NCI-H1694 treated with DMSO at 0.1 percent for 48 hours (cell line): ENCODE measurements around the gene SQSTM1.

Experiments used
- DNase-seq: peaks from one replicate; lab custom pipeline; 2025; lab: John Stamatoyannopoulos, UW

The SQSTM1 gene

DNA sequence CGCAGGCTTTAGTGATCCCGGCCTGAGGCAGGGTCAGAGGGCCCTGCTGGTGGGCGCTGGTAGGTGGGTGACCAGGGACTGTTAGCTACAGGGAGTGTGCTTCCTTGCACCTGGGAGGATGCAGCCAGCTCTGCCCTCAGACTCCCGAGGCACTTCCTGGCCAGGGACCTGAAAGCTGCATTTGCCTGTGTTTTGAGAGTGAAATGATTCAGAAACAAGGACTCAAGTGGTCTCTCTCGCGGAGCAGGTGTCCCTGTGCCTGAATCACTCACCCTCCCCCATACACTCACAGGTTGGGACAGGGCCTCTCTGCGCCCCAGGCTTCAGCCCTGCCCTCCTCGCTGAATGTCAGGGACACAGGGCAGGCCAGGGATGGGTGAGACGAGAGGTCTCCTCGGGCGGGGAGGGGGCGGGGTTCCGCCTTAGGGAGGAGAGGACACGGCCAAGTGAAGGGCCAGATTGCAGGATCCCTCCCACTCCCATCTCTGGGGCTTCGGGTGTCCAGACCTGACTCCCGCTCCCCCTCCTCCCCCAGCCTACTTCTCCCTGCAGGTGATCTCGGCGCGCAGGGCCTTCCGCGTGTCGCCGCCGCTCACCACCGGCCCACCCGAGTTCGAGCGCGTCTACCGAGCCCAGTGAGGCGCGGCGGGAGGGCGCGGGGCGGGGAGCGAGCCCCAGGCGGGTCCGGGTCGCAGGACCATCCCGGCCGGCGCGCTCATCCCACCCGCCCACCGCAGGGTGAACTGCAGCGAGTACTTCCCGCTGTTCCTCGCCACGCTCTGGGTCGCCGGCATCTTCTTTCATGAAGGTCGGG, 25.4 kb upstream of the SQSTM1 start:
- no peak for DNase-seq

DNA sequence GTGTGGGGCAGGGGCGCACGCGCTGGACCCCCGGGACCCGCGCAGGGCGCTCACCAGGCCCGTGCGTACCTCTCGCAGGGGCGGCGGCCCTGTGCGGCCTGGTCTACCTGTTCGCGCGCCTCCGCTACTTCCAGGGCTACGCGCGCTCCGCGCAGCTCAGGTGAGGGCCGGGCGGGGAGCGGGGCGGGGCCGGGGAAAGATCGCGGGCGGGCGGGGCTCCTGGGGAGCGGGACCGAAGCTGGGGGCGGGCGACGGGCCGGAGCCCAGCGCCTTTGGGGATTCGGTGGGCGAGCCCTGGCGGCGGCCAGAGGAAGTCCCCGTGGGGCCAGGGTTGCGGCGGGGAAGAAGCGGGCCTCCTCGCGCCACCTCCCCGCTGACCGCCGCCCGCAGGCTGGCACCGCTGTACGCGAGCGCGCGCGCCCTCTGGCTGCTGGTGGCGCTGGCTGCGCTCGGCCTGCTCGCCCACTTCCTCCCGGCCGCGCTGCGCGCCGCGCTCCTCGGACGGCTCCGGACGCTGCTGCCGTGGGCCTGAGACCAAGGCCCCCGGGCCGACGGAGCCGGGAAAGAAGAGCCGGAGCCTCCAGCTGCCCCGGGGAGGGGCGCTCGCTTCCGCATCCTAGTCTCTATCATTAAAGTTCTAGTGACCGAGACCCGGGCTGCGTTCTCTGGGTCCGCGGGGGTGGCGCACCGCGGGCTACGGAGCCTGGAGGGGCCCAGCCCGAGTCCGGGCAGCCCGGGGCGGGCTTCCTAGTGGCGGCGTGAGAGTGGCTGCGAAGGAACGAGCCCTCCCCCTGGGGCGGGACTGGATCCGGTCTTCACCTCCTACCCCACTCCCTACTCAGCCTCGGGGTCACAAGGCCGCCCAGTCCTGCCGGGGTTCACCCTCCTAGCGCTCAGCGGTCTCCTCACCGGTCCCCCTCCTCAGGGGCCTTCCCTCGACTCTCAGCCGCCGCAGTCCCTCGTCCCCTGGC, 24.6 kb upstream of the SQSTM1 start:
- no peak for DNase-seq

DNA sequence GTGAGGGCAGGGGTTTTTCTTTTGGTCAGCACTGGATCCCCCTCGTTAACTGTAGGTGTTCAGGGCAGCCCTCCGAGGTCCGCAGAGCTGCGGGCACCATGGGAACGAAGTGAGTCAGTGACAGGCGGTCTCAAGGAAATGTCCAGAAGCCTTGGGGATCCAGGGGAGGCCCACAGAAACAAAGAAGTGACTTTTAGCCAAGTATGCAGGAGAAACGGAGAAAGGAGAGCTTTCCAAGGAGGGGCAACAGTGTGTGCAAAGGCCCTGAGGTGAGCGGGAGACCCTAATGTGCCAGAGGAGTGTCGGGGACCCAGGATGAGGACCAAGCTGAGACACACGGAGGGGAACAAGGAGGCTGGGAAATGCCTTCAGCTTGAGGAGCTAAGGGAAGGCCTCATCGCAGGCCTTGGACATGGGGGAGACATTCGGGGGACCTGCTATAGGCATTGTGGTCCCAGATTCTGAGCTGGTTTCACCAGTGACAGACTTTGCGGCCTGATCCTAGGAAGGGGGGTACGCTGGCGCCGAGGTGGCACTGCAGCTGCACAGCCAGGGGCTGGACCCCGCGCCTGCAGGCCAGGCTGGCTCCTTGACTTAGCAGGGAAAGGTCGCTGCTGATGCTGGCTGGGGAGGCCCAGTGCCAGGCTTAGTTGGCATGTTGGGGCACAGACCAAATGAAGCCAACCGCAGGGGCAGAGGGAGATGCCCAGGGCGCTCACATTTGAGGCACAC, 23.7 kb upstream of the SQSTM1 start:
- no peak for DNase-seq

DNA sequence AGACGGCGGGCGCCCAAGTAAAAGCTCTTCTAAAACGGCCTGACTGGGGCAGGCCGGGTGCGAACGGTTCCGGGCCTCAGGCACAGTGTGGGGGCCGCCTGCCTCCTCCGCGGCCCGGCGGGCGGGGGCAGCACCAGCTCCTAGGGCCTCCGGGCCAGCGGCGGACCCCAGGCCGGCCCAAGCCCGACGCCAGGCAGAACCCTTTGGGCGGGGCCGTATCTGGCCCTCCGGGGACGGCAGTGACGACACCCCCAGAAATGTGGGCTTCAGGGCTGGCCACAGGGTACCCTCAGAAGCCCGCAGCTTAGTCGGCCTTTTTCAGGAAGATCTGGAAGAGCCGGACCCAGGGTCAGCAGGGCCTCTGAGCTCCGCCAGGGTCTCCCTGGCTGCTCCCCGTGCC, 23.0 kb upstream of the SQSTM1 start:
- no peak for DNase-seq

DNA sequence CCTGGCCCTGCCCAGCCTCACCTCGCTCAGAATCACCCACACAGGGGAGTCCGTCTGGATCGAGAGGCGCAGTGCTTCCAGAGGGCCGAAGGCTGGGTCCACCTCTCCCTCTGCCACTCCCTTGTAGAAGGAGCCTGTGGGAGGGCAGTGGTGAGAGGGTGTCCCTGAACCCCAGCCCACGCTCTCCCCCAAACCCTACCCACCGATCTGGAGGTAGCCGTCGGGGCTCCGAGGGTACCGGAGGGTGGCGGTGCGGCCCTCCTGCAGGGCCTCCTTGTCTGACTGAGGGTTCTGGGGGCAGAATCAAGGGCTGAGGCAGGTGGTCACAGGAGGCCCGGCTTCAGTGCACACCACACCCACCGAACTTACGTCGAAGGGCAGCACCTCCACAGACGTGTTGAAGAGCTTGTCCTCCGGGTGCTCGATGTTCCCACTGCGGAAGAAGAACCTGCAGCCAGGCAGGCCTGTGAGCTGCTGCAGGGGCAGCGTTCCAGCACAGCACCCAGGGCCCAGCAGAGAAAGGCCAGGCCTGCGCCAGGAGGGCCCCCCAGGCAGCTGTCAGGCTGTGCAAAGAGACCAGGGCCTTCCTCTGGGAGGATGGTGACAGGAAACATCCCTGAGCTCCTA, 22.4 kb upstream of the SQSTM1 start:
- DNase-seq: no peak

DNA sequence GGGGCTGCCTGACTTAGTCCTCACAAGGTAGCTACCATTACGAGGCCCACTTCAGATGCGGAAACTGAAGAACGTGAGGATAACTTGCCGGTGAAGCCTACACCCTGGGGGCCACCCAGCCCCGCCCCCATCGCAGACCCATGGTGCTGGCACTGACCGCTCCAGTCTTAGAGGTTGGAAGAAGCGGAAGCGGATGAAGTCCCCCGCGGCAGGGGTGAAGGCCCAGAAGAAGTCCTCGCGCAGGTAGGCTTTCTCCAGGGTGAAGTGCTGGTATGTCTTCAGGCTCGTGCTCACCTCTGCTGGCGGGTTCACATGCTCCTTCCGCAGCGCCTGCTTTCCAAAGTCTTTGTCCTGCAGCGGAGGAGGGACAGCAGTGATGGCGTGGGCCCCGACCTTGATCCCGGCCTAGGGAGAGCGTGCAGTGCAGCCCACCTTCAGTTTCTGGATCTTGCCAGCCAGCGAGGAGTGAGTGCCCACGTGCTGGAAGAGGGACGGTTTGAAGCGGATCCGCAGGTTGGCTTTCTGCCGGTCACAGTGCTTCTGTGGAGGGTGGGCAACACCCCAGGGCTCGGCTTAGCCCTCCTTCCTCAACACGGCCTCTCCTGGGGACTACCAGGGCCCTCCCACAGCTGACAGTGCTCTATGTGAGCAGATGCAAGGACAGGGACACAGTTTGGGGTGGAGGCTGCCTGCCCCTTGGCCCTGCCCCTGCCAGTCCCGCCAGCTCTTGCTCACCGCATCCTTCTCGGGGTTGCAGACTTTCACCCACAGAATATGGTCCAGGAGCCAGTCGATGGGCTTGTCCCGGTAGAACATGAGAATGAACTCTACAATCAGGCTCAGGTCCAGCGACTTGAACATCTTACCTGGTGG, 21.7 kb upstream of the SQSTM1 start:
- DNase-seq: no peak

DNA sequence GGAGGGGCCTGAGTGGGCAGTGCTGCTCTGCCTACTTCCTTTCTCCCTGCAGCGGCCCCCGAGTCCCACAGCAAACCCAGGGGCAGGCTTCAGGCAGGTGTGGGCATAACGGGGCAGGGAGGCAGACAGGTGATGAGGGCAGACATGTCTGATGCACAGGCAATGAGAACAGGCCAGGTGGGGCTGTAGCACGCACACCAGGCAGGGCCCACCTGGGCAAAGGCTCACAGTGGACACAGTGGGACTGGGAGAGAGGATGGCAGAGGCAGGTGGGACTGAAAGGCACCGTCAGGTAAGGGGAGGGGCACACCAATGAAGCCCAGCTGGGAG, 21.1 kb upstream of the SQSTM1 start:
- no peak for DNase-seq

DNA sequence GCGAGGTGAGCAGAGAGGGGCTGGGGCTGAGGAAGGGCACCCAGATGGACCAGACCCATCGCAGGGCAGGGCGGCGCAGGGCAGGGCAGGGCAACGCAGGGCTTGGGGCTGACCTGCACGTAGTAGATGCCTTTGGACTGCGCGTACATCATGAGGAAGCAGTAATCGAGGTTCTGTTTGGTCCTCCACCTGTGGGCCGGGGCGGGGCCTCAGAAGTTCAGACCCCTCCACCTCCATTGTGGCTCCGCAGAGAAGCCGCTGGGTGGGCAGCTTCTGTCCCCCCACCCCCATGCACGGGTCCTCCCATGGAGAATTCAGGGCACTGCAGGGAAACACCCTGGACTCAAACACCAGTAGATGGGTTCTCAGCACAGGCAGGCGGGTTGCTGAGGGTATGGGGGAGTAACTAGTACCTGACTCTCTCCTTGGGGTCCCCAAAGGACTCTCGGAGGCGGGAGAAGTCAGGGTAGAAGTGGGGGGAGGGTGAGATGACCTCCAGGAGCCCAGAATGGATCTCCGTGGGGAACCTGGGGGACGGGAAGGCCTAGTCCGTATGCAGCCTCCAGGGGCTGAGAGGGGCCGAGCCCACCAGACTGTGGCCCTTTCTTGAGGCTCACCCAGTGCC, 20.5 kb upstream of the SQSTM1 start:
- DNase-seq: no peak

DNA sequence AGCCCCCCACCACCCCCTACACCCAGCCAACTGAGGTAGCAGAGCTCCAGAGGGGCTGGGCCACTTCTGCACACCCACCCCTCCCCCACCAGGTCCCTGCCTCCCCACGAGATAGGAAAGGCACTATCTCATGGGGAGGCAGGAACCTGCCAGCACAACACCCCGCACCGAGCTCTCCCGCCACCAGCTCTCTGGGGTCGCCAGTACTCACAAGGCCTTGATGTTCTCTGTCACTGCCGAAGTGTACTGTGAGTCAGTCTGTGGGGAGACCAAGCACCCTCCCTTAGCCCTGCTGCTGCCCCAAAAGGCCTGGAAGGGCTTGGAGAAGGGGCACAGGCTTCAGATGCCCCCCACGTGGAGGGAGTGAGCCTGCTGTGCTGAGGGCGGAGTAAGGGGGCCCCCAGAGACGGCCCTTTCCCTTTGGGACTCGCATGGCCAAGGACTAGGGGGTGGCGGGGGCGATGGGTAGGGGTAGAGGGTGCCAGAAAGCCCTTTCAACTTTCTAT, 20.0 kb upstream of the SQSTM1 start:
- DNase-seq: no peak

DNA sequence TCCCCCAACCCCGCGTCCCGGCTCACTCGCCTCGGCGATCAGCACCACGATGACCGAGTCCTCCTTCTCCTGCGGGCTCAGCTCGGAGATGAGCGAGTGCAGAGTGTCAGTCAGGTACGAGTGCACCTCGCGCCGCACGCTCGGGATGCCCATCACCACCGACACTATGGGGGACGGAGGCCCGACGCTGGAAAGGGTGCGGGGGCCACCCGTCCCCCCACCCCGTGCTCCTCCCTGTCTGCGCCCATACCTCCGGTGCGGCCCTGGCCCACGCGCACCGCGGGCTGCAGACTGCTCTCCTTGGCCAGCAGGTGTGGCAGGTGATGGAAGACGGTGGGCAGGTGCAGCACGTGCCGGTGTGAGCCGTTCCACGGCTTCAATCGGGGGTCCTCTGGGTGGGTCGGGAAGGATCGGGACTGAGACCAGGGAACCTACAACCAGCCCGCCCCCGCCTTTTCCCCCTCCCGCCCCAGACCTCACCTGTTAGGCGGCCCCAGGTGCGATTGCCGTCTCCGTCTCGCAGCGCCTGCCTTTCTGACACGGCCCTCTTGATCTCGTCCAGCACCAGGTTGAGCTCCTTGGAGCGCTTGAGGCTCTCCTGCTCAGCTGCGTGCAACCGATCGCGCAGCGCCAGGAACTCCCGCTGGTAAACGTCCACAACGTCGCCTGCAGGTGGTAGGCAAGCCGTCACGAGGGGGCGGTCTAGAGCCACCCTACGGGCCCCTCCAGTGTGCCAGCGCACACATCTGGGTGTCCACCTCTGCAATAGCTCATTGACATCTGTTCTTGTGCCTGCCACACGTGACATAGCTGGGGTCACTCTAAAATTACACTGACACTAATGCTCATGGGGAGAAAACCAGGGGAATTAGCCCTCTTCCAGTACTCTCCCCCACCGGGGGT, 19.1 kb upstream of the SQSTM1 start:
- DNase-seq: peak; percentile 21

DNA sequence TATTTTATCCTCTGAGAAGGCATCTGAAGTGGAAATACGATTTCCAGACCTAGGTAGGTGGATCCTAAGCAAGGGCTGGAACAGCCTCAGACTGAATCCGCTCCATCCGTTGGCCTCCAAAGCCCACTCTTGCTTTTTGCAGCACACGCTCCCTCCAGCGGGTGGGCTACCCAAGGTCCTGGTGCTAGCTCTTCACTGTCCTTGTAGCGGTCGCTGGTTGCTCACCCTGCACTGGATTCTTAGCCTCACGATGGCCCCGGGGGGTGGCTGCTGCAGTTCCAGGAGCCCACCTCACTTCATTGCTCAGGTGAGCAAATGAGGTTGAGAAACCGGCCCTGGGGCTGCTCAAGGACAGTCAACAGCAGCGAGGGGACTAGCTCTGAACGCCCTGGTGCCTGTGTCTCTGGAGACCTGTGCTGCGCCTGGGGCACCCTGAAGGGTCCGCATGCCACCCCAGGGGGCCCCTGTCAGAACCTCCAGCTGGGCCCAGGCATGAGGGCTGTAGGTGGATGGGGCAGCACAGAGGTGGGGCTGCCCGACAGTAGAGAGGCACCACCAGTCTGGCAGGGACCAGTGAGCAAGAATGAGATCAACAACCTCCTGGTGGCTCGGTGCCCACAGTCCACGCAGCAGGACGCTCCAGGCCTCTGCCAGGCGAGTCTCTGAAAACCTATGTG, 18.4 kb upstream of the SQSTM1 start:
- no peak for DNase-seq

DNA sequence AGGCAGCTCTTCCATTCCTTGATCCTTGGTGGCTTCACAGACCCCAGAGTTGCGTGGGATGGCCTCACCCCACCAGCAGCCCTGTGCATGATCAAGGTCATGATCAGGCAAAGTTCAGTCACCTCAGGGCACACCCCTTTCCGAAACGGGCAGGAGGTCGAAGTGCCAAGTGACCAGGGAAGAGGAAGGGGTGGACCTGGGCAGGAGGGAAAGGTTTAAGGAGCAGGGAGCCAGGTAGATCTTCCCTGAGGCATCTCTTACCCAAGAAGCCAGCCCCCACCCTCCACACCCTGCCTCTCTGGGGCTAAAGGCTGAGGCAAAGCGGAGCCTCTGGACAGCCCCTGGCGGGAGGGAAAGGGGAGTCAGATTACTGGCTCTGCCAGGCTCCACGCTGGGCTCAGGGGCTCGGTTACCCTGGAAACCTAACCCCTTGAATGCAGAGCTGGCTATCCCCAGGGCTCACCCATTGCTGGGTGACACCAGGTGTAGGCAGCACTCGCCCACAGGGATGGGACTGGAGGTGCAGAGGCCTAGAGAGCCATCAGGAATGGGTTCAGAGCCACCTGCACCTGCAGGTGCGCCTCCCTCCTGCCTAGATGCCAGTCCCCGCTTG, 17.6 kb upstream of the SQSTM1 start:
- DNase-seq: no peak

DNA sequence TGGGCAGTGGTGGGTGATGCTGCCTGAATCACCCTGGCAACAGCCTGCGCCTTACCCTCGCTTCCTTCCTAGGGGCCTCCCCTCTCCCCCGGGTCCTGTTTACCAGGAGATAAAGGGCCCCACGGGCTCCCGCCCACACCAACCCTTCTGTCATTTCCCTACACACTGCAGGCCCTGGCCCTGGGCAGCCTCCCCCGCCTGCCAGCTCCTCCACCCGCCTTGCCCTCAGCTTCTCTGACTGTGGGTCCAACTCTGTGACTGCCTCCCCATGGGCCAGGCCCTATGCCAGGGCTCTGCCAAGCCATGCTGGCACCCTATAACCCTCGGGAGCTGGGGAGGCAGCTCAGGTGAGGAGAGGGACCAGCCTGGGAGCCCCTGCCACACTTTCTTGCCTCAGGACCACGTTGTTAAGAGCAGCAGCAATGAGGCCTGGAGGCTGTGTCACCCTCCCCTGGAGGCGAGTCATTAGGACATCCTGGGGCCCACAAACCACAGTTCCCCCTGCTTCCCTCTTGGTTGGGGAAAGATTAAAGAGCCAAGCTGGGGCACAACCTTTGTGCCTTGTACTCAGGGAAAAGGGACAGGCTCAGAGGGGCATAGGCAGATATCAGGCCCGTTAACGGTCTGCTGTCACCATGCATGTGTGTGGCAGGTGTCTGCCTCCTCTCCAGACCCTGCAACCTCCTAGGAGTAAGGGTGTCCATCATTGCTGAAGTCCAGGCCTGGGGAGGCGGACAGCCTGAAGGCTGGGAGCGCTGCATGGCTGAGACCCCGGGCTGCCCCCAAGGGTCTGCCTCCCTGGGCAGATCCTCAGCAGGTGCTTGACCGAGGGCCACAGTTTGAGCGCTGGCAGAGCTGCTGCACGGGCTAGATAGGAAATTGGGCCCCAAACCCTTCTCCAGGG, 16.8 kb upstream of the SQSTM1 start:
- no peak for DNase-seq

DNA sequence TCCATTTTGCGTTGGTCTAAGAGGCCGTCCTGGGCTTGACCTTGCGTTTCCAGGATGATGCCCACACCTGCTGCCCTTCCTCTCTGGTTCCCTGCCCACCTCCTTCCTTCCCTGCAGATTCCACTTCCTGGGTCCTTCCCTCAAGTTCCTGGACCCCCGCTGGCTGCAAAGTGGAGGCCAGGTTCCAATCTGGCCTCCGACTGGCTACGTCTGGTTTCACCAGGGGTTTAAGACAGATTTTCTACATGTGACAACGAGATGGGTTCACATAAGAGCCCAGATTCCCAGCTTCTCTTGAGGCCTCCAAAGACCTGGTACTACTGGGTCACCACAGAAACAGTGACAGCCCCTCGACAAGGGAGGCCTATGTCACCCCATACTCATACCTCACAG, 16.2 kb upstream of the SQSTM1 start:
- DNase-seq: no peak

DNA sequence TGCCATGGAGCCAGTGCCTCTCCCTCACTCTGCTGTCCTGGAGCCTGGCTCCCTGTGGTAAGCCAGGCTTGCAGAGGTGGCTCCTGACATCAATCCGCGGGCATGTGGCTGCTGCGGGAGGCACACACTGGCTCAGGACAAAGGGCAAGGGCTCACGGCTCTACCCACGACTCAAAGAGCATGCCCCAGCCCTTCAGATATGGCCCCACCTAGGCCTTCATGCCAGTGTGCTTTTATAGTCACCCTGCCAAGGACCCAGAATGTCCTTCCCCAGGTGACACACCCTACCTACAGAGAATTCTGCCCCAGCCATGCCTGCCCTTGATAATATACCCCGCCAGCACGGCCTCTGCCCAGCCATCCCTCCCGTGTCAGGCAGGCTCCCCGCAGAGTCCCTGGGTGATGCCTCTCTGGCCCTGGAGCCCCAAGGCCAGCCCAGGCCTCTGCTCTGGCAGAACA, 15.6 kb upstream of the SQSTM1 start:
- no peak for DNase-seq

DNA sequence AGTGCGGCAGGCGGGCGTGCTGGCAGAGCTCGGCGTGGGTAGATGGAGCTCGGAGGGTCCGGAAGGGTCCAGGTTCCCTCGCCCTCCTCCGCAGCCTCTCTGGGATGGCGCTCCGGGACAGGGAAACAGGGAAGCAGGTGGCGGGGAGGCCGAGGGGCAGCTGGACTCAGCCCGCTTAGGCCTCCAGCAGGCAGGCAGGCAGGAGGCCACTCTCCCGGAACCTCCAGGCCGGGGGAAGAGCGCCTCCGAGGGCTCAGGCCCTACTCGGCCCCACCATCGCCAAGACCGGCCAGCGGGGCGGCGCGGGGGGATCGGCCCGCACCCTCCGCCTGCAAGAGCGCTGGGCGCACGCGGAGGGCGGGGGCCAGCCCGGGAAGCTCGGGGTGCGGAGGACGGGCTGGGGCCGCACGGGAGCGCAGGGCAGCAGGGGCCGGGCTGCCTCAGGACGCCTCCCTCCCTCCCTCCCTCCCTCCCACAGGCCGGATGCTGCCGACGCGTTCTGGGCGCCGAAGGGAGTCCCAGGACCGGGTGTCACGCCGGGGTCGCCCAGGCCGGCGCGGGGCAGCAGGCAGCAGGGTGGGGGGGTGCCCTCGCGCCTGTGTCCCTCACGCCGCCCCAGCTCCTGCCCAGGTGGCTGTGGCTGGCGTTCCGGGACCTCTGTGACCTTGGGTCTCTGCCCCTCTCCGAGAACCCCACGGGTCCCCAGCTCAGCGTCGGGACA, 15.0 kb upstream of the SQSTM1 start:
- DNase-seq: no peak
